Body of pancreas (tissue), 4 donors: ENCODE data around the gene MAPT.

ENCODE experiments used
- CTCF ChIP-seq, 7 experiments: fragments of 450-650 bp in 4 of 7; fragments of 200-600 bp in 3 of 7; sonication (generic) in 3 of 7; IDR thresholded peaks; one replicate each; pipeline ENCODE4 v1.5.1; 2016 to 2019; ENCODE audit warnings: antibody characterized with exemption in 7 of 7
- POLR2A ChIP-seq, 3 donors: fragments of 450-650 bp; IDR thresholded peaks; one replicate each; pipeline ENCODE4 v1.6.1; 2016; ENCODE audit warnings: antibody characterized with exemption in 3 of 3, mild to moderate bottlenecking in 2 of 3

GRCh38 chr17:46044989-46045388 lies 150.6 kb downstream of the MAPT start:
- TF ChIP-seq CTCF (IDR thresholded peaks at IDR 0.05) (no peak), POLR2A (IDR thresholded peaks at IDR 0.05) (no peak)
